Thyroid gland (tissue), 4 donors: Measurements from ENCODE around the gene ORM1.

Experiments
- CTCF ChIP-seq, 6 experiments: fragments of 200-600 bp in 3 of 6; fragments of 450-650 bp in 3 of 6; sonication (generic) in 3 of 6; IDR thresholded peaks; one replicate each; pipeline ENCODE4 v1.5.1; 2016 to 2019; ENCODE audit warnings: antibody characterized with exemption in 6 of 6, mild to moderate bottlenecking in 2 of 6, inconsistent platforms in 1 of 6, moderate library complexity in 1 of 6
- POLR2A ChIP-seq, 2 donors: fragments of 450-650 bp; IDR thresholded peaks; one replicate each; pipeline ENCODE4 v1.6.1; 2017; ENCODE audit warnings: antibody characterized with exemption in 2 of 2, mild to moderate bottlenecking in 2 of 2, moderate library complexity in 1 of 2

DNA sequence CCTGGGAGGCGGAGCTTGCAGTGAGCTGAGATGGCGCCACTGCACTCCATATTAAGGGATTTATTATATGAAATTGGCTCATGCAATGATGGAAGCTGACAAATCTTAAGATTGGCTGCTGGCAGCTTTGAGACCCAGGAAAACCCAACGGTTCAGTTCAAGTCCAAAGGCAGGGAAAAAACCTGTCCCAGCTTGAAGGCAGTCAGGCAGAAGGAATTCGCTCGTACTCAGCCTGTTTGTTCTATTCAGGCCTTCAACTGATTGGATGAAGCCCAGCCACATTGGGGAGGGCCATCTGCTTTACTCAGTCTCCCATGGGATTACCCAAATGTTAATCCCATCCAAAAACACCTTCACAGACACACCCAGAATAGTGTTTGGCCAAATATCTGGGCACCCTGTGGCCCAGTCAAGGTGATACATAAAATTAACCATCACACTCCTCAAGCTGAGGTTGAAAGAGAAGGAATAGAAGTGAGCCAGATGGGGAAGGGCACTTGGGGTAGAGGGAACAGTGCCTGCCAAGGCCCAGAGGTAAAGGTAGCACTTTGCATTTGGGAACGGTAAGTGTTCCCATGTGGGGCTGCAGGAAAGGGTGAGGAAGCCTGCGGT is 8.5 kb upstream of the ORM1 start:
- TF ChIP-seq POLR2A (IDR thresholded peaks at IDR 0.05) (no peak), CTCF (IDR thresholded peaks at IDR 0.05) (no peak)
